GM21423 (cell line): ENCODE measurements around the gene GRXCR1.

ENCODE experiments used
- ATAC-seq: cut with Tn5 transposase; IDR thresholded peaks from one replicate; pipeline ENCODE4 v1.9.1; 2021; ENCODE audit warnings: mild to moderate bottlenecking, moderate library complexity; ENCODE audit not compliant: unreplicated experiment

GRXCR1 gene

DNA sequence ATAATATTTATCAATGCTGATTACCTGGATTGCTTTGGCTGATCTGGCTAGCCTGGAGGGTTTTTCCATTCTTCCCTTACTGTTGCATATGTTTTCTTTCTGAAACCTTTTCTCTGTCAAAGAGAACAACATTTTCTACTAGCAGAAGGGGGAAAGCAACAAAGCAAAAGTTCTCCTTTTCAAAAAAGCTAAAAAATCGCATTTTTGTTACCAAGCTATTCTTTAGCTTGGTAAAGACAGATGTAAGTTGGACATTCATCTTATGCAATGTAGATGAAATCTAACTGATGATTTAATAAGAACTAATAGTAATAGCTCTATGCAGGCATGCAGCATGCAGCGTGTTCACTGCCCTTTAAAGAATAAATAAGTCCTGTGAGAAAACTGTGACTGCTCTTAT, at the start of gene GRXCR1:
TSS of gene GRXCR1 (plus strand) at position 301 of the 400 bp plus-strand sequence. CDS start 554 bp downstream, outside the sequence.
- no peak for ATAC-seq

DNA sequence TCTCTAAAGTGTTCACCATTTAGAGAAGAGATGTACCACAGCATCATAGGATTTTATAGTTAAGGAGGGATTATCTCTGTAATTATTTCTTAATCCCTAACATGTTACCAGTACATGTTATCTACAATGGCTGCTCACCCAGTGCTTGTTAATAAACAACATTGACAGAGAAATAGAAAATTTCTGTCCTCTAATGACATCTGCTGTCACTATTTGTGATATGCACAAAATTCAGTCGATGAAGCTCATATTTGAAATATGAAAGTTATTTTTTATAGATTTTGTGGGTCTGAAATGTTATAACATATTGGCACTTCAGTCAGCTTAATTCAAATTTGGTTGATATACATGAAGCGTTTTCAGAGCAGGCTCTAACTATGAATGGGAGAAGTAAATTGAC, 48.8 kb upstream of the GRXCR1 start:
- ATAC-seq = no peak

DNA sequence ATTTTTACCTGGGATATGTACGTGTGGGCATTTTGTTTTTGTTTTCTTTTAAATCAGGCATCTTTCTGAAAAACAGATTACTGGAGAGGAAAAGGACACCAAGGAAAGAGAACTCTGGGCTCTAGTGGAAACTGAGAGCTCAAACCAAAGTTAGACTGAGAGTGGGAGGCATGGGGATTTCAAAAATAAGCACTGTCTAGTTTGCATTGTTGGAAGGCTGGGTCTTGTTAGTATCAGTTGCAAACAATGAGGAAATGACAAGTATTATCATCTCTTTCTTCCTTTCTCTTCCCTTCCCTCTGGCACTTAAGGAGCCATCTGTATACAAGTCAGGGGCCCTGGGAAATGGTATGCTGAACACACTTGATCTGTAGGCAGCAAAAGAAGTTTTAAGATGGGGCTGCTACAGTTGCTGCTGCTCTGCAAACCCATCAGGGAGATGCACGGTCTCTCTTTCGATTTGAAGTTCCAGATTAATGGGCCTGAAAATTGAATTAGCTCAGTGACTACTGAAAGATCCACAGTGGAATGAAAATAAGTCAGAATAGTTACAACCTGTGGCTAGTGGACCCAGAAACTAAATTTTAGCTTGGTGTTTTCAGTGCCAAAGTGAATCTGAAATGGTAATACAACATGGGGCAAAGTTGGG, 48.0 kb upstream of the GRXCR1 start:
- ATAC-seq = no peak

DNA sequence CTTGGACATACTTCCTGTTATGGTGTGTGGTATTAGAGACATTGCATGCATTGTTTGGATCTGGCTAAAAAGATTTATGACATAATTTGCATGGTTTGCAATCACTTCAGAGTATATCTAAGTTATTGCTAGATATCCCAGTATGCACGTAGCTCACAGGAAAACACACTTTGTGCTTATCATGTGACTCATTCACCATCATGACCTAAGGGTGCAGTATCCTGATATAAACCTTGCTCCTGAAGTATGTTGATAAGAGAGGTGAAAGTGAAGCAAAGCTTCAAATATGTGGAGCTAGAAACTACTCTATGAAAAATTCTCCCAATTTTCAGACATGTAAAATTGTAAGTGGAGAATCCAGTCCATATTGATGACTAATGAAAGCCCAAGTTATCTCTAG, 46.9 kb upstream of the GRXCR1 start:
- ATAC-seq = no peak

DNA sequence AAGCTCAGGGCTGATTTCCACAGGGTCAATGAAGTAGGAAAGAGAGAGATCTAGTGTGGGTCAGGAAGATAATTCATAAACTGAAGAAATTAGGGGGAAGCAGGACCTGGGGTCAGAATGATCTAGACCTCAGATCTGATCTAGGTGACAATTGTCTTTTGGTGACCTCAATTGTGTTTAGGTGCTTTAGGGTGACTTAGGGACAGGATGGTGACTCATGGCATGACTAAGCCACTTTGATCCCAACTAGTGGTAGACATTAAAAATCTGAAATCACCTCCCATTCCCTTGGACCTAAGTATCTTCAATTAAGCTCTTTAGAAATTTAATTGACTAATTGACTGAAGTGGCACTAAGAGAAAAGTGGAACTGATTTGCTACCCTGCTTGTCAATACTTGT, 36.7 kb upstream of the GRXCR1 start:
- no peak for ATAC-seq

DNA sequence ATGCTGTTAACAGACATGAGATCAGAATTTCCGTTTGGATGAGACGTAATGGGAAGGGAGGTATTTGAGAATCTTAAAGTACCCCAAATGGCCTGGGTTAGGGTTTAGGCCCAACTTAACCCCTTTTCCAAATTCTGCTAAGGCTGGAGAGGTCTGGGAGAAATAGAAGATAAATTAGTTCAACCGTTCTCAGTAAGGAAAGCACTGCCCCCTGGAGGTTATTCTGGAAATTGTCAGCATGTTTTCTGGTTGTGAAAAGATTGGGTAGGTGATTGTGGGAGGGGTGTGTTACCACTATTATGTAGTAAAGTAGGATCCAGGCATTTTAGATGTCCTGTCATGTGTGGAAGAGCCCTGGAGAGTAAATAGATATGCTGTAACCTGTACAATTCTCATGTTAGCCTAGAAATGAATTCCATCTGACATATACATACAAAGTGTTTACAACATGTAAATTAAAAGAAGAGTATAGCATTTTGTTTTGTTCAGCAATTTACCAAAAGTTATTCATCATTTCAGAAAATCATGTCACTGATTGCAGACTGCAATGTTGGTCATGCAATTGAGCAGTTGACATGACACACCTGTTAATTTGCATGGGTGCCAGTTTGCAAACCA, 26.8 kb upstream of the GRXCR1 start:
- ATAC-seq = no peak

DNA sequence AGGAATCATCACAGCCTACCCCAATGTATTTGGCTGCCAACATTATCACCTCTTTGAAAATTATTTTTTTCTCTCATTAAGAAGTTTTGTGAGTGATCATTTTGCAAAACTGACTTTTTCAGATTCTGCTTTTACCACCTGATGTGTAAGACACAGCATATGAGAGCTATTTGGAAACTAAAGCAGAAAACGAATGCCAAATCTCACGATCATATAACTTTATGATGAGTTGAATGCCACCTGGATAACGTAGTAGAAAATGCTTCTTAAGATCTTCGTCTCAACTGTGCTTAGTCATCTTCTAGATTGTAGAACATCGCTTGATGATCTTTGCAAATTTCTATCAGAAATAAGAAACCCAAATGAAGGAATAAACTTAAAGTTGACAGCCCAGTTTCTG, 21.3 kb upstream of the GRXCR1 start:
- no peak for ATAC-seq

DNA sequence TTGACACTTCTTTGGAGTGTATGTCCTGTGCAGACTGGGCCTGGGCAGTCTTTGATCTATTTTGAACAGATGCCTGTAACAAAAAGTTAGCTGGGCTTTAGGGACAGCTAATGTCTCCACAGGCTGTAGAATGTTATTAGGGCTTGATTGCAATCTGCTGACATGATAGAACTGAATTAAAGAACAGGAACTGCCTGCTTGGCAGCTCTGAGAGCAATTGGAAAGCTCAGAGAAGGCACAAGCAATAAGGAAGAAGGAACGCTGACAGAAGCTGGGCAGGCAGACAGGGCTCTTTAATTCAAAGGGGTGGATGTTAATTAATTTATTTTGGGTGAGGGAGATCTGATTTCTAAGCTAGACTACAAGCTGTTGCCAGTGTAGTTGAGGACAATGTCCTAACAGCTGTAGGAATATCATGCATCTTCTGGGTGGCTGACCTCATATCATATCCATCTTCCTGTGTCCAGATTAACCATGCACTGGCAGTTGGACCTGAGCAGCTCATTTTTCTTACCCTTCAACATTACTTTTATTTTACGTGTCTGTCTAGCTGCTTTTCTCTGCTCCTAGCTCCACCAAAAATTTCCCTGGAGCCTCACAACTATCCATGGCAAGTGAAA, 20.7 kb upstream of the GRXCR1 start:
- ATAC-seq = no peak

DNA sequence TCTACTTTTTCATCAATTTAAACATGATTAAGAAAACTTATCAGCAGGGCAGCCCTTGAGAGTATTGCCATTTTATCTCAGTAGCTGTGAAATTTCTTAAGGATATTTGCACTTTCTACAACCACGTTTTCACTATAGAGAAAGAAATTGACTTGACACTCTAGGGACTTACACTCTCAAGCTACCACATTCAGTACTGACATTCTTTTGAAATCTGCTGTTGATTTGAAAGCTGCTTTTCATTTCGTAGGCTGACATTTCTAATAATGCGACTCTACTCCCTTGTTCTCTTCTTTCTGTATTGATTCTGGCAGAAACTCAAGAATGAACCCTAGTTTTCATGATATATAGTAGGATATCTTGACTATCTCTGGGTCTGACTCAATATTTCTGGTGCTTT, 13.7 kb upstream of the GRXCR1 start:
- ATAC-seq = no peak

DNA sequence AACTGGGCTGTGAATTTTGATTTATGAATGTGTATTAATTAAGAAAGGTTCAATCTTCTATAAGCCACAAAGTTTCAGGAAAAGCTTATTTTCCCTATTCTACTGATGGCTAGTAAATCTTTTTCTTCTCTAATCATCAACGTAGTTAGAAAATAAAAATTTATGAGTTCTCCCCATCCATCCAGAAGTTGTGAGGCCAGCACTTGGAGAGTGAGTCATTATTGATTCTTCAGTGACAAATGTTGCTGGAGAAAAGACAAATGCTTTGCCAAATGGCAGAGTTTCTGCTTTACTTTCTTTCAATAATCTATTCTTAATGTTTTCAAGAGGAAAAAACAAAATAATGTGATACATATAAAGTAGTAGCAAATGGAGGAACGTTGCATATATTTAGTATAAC, 11.3 kb upstream of the GRXCR1 start:
- ATAC-seq = no peak

DNA sequence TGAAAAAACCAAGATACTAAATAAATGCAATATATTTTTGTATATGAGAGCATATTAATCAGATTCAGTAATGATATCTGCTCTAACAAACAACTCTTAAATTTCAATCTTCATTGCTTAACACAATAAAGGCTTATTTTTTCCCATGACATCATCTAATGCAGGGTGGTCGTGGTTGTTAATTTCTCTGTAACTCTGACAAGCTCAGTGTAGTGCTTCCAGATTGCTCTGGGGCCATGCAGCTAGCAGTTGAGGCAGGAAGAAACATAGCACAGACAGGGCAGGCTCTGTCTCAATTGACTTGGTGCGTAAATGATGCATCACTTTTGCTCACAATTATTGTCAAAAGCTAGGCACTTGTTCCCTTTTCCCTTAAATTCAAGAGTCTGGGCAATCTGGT, 869 bp upstream of the GRXCR1 start:
- ATAC-seq = no peak

DNA sequence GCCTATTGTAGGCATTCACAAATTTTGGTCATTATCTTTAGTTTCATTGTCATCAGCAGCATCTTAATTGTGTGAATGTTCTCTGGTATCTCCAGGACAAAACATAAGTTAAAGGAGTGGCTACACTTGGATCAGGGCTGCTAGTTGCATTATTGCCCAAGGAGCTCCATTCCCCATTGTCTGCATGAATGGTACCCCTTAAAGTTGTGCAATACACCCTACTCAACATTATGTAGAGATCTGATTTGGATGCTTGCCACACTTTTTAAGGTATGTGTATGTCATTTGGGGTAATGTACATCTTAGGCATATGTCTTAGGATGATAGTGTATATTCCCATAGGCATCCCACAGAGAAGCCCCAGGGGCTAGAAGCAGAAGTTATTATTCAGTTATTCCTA, 2.9 kb downstream of the GRXCR1 start:
- no peak for ATAC-seq

DNA sequence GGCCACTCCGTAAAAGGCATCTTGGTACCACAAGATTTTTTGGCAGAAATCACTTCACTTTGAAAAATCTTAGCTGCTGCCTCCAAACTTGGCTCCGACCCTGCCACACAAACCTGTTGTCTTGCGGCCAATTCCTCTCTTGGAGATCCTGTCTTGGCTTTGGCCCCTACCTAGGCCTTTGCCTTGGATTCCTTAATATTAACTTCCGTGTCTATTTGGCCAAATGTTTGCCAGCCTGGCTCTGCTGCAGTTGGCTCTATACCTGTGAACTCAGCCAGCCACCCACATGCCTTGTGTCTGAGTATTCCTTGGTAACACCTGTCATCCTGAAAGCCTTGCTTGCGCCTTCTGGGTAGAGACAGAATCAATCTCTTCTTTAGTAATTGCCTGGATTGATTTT, 12.5 kb downstream of the GRXCR1 start:
- ATAC-seq = no peak

DNA sequence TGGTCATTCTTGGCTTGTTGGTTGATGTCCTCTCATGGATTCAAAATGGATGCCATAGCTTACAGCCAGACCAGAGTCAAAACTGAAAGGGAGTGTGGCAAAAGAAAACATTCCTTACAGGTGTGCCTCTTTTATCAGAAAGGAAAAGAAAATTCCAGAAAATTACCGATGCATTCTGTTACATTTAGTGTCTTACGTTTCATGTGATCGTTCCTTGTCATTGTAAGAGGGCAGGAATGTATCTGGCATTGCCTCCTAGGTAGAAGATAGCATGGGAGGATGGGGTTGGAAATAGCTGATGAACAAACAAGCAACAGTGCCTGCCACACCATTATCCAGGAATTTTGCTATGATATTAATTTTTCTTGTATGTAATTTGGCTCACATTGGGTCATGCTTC, 13.1 kb downstream of the GRXCR1 start:
- no peak for ATAC-seq

DNA sequence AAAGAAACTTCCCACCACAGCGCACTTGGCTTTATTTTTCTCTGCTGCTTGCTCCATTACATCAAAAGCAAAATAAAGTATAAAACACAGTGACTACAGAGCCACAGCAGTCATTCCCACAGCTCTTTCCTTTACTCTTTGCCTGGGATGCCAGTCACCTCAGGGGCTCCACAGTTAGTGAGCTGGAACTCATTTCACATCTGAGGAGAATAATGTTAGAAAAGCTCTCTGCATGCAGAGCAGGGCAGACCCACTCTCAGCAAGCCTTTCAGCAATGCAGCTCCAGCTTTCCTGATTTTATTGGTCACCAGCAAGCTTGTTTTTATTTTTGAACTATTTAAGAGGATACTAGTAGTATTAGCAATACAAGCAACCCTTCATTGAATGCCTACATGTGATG, 13.8 kb downstream of the GRXCR1 start:
- no peak for ATAC-seq

DNA sequence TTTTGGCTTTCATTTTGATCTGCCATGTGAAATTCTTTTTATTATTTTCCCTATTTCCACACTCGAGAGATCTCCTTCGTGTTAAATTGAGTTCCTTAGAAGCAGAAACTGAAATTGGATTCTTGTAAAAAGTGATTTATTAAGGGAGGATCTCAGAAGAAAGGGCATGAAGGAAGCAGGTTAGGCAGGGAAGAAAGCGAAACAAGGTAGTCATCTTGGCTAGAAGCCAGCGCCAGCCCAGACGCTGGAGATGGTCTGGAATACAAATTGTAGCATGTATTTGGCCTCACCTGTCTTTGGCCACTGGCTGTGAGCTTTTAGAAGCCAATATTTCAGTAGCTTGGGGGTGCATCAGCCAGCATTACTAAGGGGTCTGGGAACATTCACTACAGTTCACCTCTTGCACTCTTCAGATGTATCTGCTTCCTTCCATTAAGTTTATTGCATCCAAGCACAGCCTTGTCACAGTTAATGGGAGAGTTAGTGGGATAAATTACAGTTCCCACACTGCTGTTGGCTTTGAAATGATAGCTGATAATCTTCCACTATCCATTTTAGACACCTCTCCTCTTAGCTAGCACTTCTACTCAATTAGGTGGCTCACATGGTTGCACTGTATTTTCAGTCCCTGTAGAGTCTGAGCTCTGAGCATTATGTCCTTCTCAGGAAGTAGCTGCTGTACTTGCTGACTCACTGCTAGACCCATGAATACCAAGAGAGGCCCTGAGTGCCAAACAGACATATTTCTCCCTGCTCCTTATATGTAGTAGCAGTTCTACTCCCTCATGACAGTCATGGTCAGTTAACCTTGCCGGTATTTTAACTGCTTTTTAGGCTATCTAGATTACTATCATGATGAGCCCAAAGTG, 14.6 kb downstream of the GRXCR1 start:
- ATAC-seq = no peak

DNA sequence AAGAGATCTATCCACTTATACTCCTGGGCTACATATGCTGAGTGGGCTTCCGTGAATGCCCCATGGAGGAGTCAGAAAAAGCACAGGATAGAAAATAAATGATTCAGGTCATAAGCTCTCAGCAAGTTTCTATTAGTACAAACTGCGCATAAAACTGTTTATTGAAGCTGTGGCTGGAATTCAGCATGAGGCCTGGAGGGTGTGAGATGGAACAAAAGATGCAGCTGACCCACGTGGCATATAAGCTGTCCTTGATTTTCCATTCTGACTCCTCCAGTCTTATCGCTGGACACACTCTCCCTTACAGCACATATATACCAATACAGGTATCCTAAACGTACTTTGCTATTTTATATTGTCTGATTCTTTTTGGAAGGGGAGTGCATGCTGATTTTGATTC, 17.9 kb downstream of the GRXCR1 start:
- ATAC-seq = no peak

DNA sequence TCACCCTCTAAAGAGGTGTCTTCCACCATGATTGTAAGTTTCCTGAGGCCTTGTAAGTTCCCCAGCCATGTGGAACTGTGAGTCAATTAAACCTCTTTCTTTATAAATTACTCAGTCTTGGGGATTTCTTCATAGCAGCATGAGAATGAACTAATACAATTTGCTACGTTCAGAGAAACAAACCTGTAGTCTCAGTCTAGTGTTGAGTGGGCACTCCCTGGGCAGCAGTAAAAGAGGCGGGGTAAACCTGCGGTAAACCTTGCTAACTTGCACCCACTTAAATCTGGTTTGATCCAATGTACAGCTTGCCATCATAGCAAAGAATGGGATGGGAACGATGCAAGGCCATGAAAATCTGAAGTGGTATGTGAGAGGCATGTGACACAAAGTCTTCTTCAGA, 22.4 kb downstream of the GRXCR1 start:
- ATAC-seq = no peak

DNA sequence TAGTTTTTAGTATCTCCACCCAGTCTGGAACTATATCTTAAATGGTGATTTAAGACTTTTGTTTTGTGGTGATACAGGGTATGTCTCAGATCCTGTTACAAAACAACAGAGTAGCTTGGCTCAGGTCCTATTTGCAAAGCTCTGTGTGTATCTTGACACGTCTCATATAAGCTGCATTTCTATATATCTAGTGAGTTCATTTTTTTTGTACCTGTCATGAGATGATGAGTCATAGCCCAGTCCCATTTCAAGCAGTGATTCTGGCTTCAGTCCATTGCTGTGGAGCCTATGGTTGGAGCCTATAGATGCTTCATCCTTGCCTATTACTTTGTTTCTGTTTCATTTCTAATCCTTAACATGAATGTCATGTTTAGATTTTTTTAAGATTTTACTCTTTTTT, 23.0 kb downstream of the GRXCR1 start:
- ATAC-seq = no peak

DNA sequence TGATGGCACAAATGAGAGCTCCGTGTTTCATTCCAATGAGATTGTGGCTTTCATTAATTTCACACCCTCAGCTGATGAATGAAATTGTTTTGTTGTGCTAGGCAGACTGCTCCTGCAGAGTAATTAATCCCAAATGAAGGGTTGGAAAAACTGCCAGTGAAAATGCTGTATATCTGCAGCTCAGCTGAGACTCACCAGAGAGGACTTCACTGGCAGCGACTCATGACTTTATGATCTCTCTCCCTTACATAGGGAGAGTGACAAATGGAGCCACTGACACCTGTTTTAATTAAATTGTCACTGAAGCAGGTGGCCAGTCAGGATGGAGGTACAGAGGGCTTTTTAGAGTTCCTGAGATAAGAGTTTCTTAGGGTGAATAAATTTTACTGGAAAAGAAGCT, 24.8 kb downstream of the GRXCR1 start:
- ATAC-seq = no peak

DNA sequence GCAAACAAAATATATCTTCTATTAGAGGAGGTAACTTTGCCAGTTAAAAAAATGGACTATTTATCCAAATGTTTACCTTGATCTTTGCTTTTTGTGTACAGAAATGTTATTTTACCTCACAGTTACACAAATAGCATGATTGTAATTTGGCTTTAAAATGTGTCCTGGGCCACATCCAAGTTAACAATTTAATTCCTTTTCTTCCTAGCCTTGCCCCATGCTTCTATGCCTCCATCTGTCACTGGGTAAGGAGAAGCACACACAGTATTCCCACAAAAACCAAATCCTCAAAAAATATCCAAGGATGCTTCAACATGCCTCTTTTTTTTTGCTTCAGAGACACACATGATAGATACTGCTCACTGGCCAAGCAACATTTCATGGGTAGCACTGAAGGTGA, 30.9 kb downstream of the GRXCR1 start:
- no peak for ATAC-seq

DNA sequence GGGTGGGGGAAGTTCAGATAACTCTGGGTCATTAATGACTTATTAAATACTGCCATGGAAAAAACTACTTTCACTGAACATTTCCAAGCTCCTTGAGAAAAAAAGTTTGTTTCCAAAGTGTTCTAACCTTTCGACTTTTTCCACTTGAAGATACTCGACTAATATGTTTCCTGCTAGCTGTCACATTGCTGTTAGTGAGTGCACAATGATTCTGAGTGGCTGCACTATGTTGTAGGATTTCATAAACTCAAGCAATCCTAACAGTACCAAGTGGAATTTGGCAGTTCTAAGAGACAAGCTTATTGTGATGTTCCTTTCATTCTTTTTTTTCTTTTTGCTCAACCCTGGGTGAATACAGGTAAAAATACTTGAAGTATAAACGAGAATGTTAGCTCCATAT, 33.4 kb downstream of the GRXCR1 start:
- no peak for ATAC-seq
